GM21737 (cell line): ENCODE measurements around the gene PTGER1.
"Not testable (repeated sequence)": the region's sequence is repeated elsewhere in the genome, so short reads cannot be mapped to it uniquely, and the experiment has no call there.

ENCODE experiments used
- ATAC-seq: cut with Tn5 transposase; IDR thresholded peaks from one replicate; pipeline ENCODE4 v1.9.1; 2021; ENCODE audit warnings: mild to moderate bottlenecking, moderate library complexity; ENCODE audit not compliant: unreplicated experiment

The PTGER1 gene

GRCh38 chr19:14474827-14475226 is 327 bp downstream of the PTGER1 start:
- no peak for ATAC-seq

- ATAC-seq, result no peak
Measured at GRCh38 chr19:14473978-14474578, 1.1 kb downstream of the PTGER1 start.

- no peak for ATAC-seq
Measured at GRCh38 chr19:14473073-14473977, 1.8 kb downstream of the PTGER1 start.

- no peak for ATAC-seq
Measured at GRCh38 chr19:14472202-14472938, 2.8 kb downstream of the PTGER1 start.

GRCh38 chr19:14471436-14472187 is 3.5 kb downstream of the PTGER1 start:
- ATAC-seq, result no peak

GRCh38 chr19:14470031-14470876 is 4.9 kb downstream of the PTGER1 start:
- ATAC-seq, result no peak

GRCh38 chr19:14467816-14468215 is 7.3 kb downstream of the PTGER1 start:
- ATAC-seq, result no peak

GRCh38 chr19:14467391-14467790 is 7.8 kb downstream of the PTGER1 start:
- ATAC-seq, result no peak

- no peak for ATAC-seq
Measured at GRCh38 chr19:14463747-14464146, 11.4 kb downstream of the PTGER1 start.

GRCh38 chr19:14462401-14462800 is 12.8 kb downstream of the PTGER1 start:
- ATAC-seq, result not testable (repeated sequence)

- no peak for ATAC-seq
Measured at GRCh38 chr19:14460935-14461334, 14.2 kb downstream of the PTGER1 start.

- ATAC-seq, result no peak
Measured at GRCh38 chr19:14459703-14460102, 15.5 kb downstream of the PTGER1 start.

- ATAC-seq, result not testable (repeated sequence)
Measured at GRCh38 chr19:14452303-14452702, 22.9 kb downstream of the PTGER1 start.

GRCh38 chr19:14450876-14451275 is 24.3 kb downstream of the PTGER1 start:
- ATAC-seq, result no peak

GRCh38 chr19:14450168-14450874 is 24.8 kb downstream of the PTGER1 start:
- ATAC-seq, result no peak

GRCh38 chr19:14449321-14449720 is 25.8 kb downstream of the PTGER1 start:
- ATAC-seq, result no peak

GRCh38 chr19:14446336-14447036 is 28.7 kb downstream of the PTGER1 start:
- ATAC-seq, result no peak

GRCh38 chr19:14443632-14444216 is 31.4 kb downstream of the PTGER1 start:
- ATAC-seq, result no peak
